Fibroblast of lung (primary cell): ENCODE data around the gene TRAF7.
"Not testable (repeated sequence)": the region's sequence is repeated elsewhere in the genome, so short reads cannot be mapped to it uniquely, and the experiment has no call there.

Experiments
- EZH2 ChIP-seq: IDR thresholded peaks from 2 replicates; pipeline ENCODE4 v1.5.1; 2012; ENCODE audit warnings: low read length, control low read depth, mild to moderate bottlenecking; ENCODE audit errors: missing control alignments
- TF ChIP-seq, protein P1 (sequence below), 2 donors: IDR thresholded peaks in 1 of 2; conservative IDR thresholded peaks in 1 of 2; 1 replicate in 1 of 2; 2 replicates in 1 of 2; pipeline ENCODE4 v1.5.1; 2011 to 2012; ENCODE audit warnings: low read length in 2 of 2, control low read depth in 1 of 2, inconsistent platforms in 1 of 2, low read depth in 1 of 2, mild to moderate bottlenecking in 1 of 2

DNA sequence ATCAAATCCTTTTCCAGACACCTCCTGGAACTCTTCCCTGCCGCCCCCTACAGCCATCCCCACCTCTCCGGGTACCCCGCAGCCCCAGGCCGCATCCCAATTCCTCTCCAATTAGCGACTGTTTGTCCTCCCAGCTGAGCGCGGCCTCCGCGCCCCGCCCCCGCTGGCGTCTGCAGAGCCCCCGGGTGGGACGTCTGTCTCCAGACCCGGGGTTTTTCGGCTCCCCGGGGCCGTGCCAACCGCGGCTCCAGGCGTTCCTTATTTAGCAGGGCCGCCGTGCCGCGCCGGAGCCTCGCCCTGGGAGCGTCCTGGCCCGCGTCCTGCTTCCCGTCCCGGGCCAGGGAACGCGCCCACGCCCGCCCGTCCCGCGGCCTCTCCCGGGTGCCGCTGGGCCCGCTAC is 20.5 kb upstream of the TRAF7 start:
- TF ChIP-seq, protein P1, sequence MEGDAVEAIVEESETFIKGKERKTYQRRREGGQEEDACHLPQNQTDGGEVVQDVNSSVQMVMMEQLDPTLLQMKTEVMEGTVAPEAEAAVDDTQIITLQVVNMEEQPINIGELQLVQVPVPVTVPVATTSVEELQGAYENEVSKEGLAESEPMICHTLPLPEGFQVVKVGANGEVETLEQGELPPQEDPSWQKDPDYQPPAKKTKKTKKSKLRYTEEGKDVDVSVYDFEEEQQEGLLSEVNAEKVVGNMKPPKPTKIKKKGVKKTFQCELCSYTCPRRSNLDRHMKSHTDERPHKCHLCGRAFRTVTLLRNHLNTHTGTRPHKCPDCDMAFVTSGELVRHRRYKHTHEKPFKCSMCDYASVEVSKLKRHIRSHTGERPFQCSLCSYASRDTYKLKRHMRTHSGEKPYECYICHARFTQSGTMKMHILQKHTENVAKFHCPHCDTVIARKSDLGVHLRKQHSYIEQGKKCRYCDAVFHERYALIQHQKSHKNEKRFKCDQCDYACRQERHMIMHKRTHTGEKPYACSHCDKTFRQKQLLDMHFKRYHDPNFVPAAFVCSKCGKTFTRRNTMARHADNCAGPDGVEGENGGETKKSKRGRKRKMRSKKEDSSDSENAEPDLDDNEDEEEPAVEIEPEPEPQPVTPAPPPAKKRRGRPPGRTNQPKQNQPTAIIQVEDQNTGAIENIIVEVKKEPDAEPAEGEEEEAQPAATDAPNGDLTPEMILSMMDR (conservative IDR thresholded peaks at IDR 0.05 in 1 of 2, IDR thresholded peaks at IDR 0.05 in 1 of 2; ENCODE audit: low read depth in 1 of 2, low read length in 2 of 2): not testable (repeated sequence)
- not testable (repeated sequence) for TF ChIP-seq EZH2
